Superior temporal gyrus (tissue), 1 donor: ENCODE measurements around the gene PRXL2B.

ENCODE experiments used
- DNase-seq: peaks from one replicate; pipeline ENCODE4 v3.0.0-alpha.2; 2016; ENCODE audit errors: extremely low spot score

PRXL2B gene

DNA sequence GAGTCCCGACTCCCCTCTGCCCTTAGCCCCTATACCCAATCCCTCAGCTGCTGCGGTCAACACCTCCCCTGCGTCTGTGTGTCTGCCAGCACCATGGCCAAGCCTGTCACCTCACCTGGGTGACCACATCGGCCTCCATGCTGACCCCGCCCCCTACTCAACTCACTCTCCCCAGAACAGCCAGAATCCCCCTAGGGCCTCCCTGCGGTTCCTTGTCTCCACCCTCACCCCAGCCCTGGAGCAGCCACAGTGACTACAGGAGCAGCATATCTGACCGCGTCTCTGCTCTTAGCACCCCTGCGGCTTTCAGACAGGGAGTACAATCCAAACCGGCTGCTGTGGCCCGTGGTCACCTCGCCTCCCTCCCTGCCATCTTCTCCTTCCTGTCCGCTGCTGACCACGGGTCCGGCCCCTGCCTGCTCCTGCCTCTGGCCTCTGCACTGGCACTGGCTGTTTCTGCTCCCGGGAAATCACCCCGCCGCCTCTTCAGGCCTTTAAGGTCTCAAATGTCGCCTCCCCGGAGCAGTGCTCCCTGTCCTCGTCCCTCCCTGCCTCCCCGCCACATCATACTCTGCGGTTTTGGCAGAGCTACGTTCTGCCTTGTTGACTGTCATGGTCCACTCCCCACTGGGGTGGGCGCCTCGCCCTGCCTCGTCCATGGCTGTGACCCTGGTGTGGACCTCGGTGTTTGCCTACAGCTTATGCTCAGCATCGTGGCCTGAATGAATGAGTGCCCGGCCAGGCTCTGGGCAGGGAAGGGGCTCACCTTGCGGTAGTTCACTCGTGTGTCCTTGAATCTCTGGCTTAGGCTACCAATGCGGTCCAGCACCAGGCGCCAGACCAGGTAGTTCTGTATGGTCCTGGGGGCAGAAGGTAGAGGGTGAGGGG, 11.1 kb downstream of the PRXL2B start:
- no peak for DNase-seq

- no peak for DNase-seq
Observed at GRCh38 chr1:2598329-2598931, 11.9 kb downstream of the PRXL2B start.

GRCh38 chr1:2601721-2602303, 15.2 kb downstream of the PRXL2B start:
- DNase-seq: no peak

DNA sequence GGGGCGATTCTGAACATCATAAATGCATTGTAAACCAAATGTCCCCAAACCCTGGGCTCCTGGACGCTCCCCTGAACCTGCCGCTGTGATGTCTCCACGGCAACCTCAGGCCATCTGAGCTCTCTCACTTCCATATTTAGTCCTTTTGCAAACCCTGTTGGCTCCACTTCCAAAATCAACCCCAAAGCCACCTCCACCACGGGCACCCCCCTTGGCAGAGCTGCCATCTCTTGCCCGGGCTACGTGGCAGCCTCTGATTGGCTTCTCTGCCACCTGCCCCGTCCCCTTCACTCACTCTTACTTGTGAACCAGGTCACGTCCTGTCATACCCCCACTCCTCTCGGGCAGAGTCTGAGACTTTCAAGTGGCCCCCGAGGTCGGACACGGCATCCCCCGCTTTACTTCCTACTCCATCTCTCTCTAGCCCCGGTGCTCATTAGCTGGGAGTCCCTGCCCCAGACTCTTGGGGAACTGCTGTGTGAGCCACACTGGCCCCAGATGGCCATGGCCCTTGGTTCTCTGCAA, 15.8 kb downstream of the PRXL2B start:
- DNase-seq: no peak

- DNase-seq: no peak
Observed at GRCh38 chr1:2602866-2603520, 16.4 kb downstream of the PRXL2B start.

DNA sequence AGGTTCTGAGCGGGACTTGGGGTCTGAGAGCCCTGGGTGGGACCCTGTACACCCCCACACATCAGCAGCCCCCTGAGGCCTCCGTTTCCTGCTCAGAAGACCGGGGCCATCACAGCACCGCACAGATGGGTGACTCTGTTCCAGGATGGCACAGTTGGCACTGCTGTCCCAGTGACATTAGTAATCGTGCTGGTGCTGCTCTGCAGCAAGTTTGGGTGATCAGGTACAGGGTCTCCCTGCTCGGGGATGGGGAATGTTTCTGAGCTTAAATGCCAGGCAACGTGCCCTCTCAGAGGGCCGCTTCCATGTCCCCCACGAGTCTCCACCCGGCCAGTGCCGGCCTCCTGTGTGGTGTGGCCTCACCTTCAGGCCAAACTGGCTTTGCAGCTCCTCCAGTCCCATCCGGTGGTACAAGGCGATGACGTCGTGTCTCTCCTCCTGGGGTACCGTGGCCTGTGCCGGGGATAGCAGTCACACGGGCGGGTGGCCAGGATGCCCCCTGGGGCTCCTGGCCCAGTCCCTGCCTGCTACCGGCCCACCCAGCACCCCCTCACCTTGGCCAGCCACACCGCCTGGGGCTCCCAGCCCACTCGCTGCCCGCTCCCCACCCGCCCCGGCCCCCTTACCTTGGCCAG, 17.1 kb downstream of the PRXL2B start:
- DNase-seq: no peak

DNA sequence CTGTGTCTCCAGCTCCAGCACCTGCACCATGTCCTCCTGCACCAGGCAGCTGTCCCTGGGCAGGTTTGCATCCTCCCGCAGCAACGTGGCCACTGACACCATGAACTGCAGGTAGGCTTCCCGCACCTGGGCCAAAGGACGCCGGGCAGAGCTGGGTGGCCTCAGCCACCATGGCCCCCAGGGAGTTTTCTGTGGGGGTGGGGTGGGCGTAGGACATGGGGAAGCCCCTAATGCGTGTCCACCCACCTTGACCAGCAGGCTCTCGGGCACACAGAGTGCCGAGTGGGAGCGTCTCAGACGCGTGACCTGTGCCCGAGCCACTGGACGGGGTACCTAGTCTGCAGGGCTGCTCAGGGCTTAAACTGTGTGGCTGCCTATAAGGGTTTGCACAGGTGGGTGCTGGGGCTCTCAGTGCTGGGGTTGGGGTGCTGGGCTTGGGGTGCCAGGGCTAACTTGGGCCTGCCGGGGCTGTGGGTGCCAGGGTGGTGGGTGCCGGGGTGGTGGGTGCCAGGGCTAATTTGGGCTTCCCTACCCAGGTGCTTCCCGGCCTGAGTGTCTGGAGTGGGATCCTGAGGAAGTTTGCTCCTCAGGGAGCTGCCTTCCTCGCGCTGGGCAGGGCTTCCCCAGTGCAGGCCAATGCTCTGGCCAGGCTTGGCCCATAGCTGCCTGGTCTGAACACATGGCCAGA, 17.7 kb downstream of the PRXL2B start:
- no peak for DNase-seq

DNA sequence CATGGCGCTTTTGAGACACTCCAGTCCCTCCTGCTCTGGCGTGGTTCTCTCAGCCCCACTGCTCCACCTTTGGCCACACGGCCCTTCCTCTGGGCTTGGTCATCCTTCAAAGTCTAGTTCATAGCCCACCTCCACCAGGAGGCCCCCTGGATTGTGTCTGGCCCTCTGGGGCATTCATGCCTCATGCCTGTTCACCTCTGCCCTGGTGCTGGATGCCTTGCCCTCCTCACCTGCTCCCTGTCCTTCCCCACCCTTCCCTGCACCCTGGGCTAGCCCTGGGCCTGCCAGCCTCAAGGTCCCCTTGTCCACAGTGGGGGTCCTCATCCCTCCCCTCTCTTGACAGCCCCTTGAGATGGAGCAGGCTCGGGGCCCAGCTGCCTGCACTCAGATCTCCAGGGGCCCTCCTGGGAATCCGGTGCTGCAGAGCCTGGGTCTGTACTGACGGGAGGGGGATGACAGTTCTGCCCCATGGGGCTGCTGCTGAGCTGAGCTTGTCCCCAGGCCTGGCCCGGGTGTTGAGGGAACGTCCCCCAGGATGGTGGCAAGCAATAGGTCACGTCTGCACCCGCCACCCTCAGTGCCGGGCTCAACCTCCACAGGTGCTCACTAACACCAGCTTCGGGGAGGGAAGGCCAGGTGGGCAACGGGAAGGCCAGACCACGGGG, 18.4 kb downstream of the PRXL2B start:
- DNase-seq: no peak

DNA sequence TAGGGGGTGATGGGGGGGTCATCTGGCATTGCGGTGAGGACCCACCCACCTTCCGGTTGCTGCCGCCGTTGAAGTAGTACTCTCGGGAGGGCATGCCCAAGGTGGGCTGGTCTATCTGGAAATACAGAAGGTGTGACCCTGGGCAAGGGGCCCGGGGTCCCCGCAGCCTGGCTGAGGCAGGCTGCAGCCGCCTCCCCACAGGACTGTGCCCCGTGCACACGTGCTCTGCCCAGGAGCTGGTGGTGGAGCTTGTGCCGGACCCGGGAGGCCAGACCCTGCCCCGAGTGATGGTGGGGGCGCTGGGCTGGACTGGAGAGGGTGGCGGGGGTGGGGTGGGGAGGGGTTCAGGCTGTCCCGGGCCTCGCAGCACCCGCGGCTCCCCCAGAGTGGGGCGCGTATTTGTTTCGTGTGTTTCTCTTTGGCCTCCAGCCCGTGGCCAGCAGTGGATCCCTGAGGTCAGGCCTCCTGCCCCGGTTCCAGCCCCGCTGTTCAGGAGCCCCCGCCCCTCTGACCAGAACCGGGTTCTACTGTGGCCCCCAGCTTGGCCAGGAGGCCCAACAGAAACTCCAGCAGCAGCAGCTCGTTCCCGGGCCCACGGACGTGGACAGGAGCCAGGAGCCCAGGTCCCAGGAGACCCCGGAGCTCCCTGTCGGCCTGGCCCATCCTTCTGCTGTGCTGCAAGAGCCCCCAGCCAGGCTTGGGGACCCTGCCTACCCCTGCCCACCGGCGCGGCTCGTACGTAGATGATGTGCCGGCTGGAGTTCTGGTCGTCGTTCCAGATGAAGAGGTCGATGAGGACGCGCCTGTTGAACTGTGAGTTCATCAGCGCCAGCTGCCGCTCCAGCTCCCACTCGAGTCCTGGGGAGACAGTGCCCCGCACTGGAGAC, 19.2 kb downstream of the PRXL2B start:
- no peak for DNase-seq

GRCh38 chr1:2606396-2606880, 19.9 kb downstream of the PRXL2B start:
- DNase-seq: no peak

GRCh38 chr1:2606881-2607621, 20.5 kb downstream of the PRXL2B start:
- DNase-seq: no peak

DNA sequence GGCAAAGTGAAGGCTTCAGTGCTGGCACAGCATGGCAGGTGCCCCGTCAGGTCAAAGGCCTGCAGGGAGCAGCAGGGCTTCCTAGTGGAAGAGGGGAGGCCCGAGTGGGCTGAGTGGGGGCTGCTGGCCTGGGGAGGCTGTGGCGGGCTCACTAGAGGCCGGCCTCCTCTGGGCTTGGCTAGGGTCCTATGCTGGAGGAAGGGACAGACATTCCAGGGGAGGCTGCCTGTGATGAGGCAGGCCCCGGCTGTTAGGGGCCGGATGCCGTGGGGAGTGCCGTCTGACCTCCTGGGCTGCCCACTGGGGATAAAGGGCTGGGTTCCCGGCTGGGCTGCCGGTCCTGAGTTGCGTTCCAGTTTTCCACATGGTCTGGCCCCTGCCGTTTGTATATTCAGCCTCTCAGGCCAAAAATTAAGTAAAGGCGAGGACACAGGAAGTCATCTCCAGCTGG, 21.1 kb downstream of the PRXL2B start:
- no peak for DNase-seq

DNA sequence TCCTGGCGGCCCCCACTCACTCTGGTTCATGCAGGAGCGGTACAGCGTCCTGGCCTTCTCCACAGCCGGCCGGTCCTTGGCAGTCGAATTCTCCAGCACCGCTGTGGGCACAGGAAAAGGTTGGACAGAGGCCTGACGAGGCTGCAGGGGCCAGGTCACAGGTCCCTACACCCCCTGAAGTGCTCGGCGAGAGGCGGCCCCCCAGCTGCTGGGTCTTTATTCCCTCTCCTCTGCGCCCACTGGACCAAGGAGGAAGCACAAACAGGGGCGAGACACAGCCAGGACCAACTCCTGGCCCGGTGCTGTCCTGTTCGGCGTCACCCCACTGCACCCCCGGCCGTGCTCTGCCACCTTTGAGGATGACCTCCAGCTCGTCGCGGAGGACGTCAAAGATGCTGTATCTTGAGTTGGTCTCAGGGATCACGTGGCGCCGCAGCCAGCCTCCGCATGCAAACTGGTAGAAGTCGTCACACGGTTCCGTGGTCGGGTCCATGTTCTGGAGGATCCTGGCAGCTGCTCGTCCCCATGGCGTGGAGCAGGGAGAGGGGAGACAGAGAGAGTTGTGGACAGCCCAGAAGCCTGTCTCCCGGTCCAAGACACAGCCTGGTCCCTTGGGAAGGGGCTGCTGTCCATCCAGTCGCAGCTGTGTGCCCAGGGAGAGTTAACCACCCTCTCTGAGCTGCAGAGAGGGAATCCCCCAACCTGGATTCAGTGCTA, 22.9 kb downstream of the PRXL2B start:
- DNase-seq: no peak

DNA sequence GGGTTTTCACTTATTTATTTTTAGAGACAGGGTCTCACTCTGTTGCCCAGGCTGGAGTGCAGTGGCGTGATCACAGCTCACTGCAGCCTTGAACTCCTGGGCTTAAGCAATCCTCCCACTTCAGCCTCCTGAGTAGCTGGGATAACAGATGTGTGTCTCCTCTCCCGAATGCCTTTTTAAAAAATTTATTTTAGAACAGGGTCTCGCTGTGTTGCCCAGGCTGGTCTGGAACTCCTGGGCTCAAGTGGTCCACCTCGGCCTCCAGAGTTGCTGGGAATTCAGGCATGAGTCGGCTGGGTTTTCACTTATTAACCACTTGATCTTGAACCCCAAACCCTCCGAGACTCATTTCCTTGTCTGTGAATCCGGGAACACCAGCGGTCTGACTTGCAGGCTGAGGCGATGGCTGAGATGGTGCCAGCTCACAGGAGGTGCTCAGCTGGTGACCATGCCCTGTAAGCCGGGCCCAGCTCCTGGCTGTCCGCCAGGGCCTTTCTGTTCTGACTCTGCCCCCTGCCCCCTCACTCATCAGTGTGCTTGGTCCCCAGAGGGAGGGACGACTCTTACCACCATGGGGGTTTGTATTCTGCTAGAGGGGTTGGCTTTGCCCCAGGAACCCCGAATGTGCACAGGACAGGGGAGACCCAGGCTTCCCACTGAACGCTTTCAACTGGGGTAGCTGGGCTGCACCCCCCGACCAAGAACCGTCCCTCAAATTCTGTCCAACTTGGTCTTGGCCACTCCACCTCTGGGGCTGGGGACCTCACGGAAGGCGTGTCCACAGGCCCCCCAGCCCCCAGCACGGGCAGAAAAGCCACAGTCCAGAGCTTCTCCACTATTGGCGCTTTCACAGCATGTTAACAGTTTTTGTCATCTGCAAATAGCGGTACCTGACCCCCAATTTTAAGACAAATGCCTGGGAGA, 23.7 kb downstream of the PRXL2B start:
- no peak for DNase-seq

DNA sequence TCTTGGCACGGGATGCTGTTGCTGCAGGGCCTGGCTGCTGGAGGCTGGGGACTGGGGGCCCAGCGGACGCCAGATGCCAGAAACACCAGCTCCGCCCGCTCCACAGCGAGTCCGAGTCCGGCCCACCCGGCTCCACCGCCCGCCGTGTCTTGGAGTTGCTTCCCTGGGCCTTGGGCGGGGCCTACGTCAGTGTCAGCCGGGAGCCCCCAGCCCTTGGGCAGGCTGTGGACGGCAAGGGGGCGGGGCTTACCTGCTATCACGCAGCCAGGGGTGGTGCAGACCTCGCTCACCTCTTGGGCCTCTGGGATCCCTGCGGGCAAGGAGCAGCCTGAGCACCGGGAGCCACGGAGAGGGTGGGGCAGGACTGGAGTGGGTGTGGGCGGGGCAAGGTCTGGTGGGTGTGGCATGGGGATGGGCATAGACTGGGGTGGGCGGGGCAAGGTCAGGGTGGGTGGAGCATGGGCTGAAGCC, 24.5 kb downstream of the PRXL2B start:
- no peak for DNase-seq

- no peak for DNase-seq
Observed at GRCh38 chr1:2611621-2612437, 25.3 kb downstream of the PRXL2B start.
